ENCODE data around the gene RORC. TPM values are rescaled to one million over a fixed set of nuclear protein-coding genes. Genes with fewer than 3 reads are reported as not detected.

Gene RORC
- polyA plus RNA-seq, 1 experiment = not detected

- Histone ChIP-seq H3K27me3 (ENCODE audit: control insufficient read depth, insufficient read depth, low read length) (peaks cover 6% of the 10 kb centered on the region), H3K9me3 (ENCODE audit: control insufficient read depth, insufficient read depth, low read length) (no peaks in the 10 kb centered on the region), H3K4me3 (ENCODE audit: low read depth, low read length) (no peak overlapping the region), H3K27ac (ENCODE audit: low read depth, low read length) (peak overlapping the region; percentile 48)
- ChIA-PET CTCF (no interaction called here), POLR2A (no interaction called here)
- no peak for TF ChIP-seq CTCF (IDR thresholded peaks at IDR 0.05; ENCODE audit: low read depth, low read length)
- DNase-seq (ENCODE audit: low read depth, low spot score) = no peak
These were observed 36.3 kb upstream of the RORC start for GRCh38 chr1:151867765-151868411.

GRCh38 chr1:151867321-151867720 lies 35.7 kb upstream of the RORC start:
- no peak for TF ChIP-seq CTCF (IDR thresholded peaks at IDR 0.05; ENCODE audit: low read depth, low read length)
- H3K27ac ChIP-seq (ENCODE audit: low read depth, low read length) = no peak overlapping the region
- H3K27me3 ChIP-seq (ENCODE audit: control insufficient read depth, insufficient read depth, low read length) = peaks cover 10% of the 10 kb centered on the region
- POLR2A ChIA-PET = no interaction called here
- H3K9me3 ChIP-seq (ENCODE audit: control insufficient read depth, insufficient read depth, low read length) = no peaks in the 10 kb centered on the region
- CTCF ChIA-PET = no interaction called here
- no peak for DNase-seq (ENCODE audit: low read depth, low spot score)
- H3K4me3 ChIP-seq (ENCODE audit: low read depth, low read length) = no peak overlapping the region

- ChIA-PET CTCF (no interaction called here), POLR2A (no interaction called here)
- Histone ChIP-seq H3K4me3 (ENCODE audit: low read depth, low read length) (no peak overlapping the region), H3K9me3 (ENCODE audit: control insufficient read depth, insufficient read depth, low read length) (no peaks in the 10 kb centered on the region), H3K27ac (ENCODE audit: low read depth, low read length) (no peak overlapping the region), H3K27me3 (ENCODE audit: control insufficient read depth, insufficient read depth, low read length) (peaks cover 22% of the 10 kb centered on the region)
- no peak for TF ChIP-seq CTCF (IDR thresholded peaks at IDR 0.05; ENCODE audit: low read depth, low read length)
- DNase-seq (ENCODE audit: low read depth, low spot score) = no peak
These were observed 32.8 kb upstream of the RORC start for GRCh38 chr1:151864411-151864810.

GRCh38 chr1:151862604-151863003 lies 31.0 kb upstream of the RORC start:
- no peak for TF ChIP-seq CTCF (IDR thresholded peaks at IDR 0.05; ENCODE audit: low read depth, low read length)
- DNase-seq (ENCODE audit: low read depth, low spot score) = no peak
- Histone ChIP-seq H3K27ac (ENCODE audit: low read depth, low read length) (no peak overlapping the region), H3K4me3 (ENCODE audit: low read depth, low read length) (no peak overlapping the region), H3K27me3 (ENCODE audit: control insufficient read depth, insufficient read depth, low read length) (peaks cover 31% of the 10 kb centered on the region), H3K9me3 (ENCODE audit: control insufficient read depth, insufficient read depth, low read length) (no peaks in the 10 kb centered on the region)
- CTCF ChIA-PET = no interaction called here
- POLR2A ChIA-PET = no interaction called here

- peaks cover 39% of the 10 kb centered on the region for H3K27me3 ChIP-seq (ENCODE audit: control insufficient read depth, insufficient read depth, low read length)
- TF ChIP-seq CTCF (IDR thresholded peaks at IDR 0.05; ENCODE audit: low read depth, low read length) = no peak
- no peak overlapping the region for H3K4me3 ChIP-seq (ENCODE audit: low read depth, low read length)
- CTCF ChIA-PET = no interaction called here
- H3K9me3 ChIP-seq (ENCODE audit: control insufficient read depth, insufficient read depth, low read length) = no peaks in the 10 kb centered on the region
- no peak for DNase-seq (ENCODE audit: low read depth, low spot score)
- POLR2A ChIA-PET = no interaction called here
- no peak overlapping the region for H3K27ac ChIP-seq (ENCODE audit: low read depth, low read length)
These were observed 29.0 kb upstream of the RORC start for GRCh38 chr1:151860504-151861187.
